Upper lobe of right lung (tissue), 1 donor: Measurements from ENCODE around the gene LDLRAD3. TPM values are rescaled to one million over a fixed set of nuclear protein-coding genes. Genes with fewer than 3 reads are reported as not detected.

Experiments
- ATAC-seq: fragments of 200-7000 bp; cut with Tn5 transposase; one replicate; pipeline ENCODE4 v1.9.1; 2020; ENCODE audit warnings: mild to moderate bottlenecking, moderate library complexity
- DNase-seq: peaks from one replicate; pipeline ENCODE4 v3.0.0-alpha.2; 2020
- H3K27ac ChIP-seq: fragments of 200-600 bp; one replicate; pipeline ENCODE4 v1.8.0; 2022
- H3K27me3 ChIP-seq: fragments of 200-600 bp; one replicate; pipeline ENCODE4 v1.8.0; 2022; ENCODE audit warnings: mild to moderate bottlenecking
- H3K36me3 ChIP-seq: fragments of 200-600 bp; one replicate; pipeline ENCODE4 v1.8.0; 2022
- H3K4me1 ChIP-seq: fragments of 200-600 bp; one replicate; pipeline ENCODE4 v1.8.0; 2022
- H3K4me3 ChIP-seq: fragments of 200-600 bp; one replicate; pipeline ENCODE4 v1.8.0; 2022; ENCODE audit warnings: mild to moderate bottlenecking
- H3K9me3 ChIP-seq: fragments of 200-600 bp; one replicate; pipeline ENCODE4 v1.8.0; 2022
- CTCF ChIP-seq: fragments of 200-600 bp; IDR thresholded peaks from one replicate; pipeline ENCODE4 v1.8.0; 2022; ENCODE audit warnings: antibody characterized with exemption
- intact Hi-C: fragments of 100-400 bp; cut with DNase I; formaldehyde crosslinking; loops from one replicate; pipeline ENCODE4 v1.11.0; 2022
- total RNA-seq: library from RNA; stranded (reverse); fragmentation: NEBNext Ultra II Directional; extraction: Animal tissue kit (Norgen Biotek cat#: 25700); gene quantifications from one replicate; pipeline ENCODE4 v1.2.1, GENCODE V29; 2021
- donor health status: DM: no; HTN: yes; CAD: no; lungs with severe emphysema.

The LDLRAD3 gene
- total RNA-seq, 1 donor from 2014 or later = 7.9 TPM

- no peak for DNase-seq
- intact Hi-C loops = no loop called here
Measured at GRCh38 chr11:36033082-36033751, 89.4 kb downstream of the LDLRAD3 start.

GRCh38 chr11:36033936-36034335 lies 90.1 kb downstream of the LDLRAD3 start:
- ATAC-seq = no peak
- no peak overlapping the region for H3K4me3 ChIP-seq
- intact Hi-C loops = no loop called here

More at GRCh38 chr11:36033082-36033751, 89.4 kb downstream of the LDLRAD3 start:
- H3K27me3 ChIP-seq = no peaks in the 10 kb centered on the region
- no peak overlapping the region for H3K4me3 ChIP-seq
- no peaks in the 10 kb centered on the region for H3K36me3 ChIP-seq
- no peaks in the 10 kb centered on the region for H3K4me1 ChIP-seq
- no peak overlapping the region for H3K27ac ChIP-seq
- no peak for ATAC-seq
- no peak for TF ChIP-seq CTCF
- no peaks in the 10 kb centered on the region for H3K9me3 ChIP-seq

GRCh38 chr11:36034551-36035331 lies 90.9 kb downstream of the LDLRAD3 start:
- DNase-seq (no peak), ATAC-seq (no peak)
- intact Hi-C loops = no loop called here
- Histone ChIP-seq H3K27me3 (no peaks in the 10 kb centered on the region), H3K36me3 (no peaks in the 10 kb centered on the region), H3K9me3 (no peaks in the 10 kb centered on the region), H3K4me1 (no peaks in the 10 kb centered on the region), H3K4me3 (no peak overlapping the region), H3K27ac (no peak overlapping the region)
- no peak for TF ChIP-seq CTCF

More at GRCh38 chr11:36033936-36034335, 90.1 kb downstream of the LDLRAD3 start:
- no peaks in the 10 kb centered on the region for H3K9me3 ChIP-seq
- TF ChIP-seq CTCF = no peak
- no peak for DNase-seq
- no peak overlapping the region for H3K27ac ChIP-seq
- H3K27me3 ChIP-seq = no peaks in the 10 kb centered on the region
- H3K36me3 ChIP-seq = no peaks in the 10 kb centered on the region
- H3K4me1 ChIP-seq = no peaks in the 10 kb centered on the region

GRCh38 chr11:36035454-36035853 lies 91.6 kb downstream of the LDLRAD3 start:
- no peaks in the 10 kb centered on the region for H3K27me3 ChIP-seq
- intact Hi-C loops = no loop called here
- H3K4me3 ChIP-seq = no peak overlapping the region
- ATAC-seq (no peak), DNase-seq (no peak)
- no peak for TF ChIP-seq CTCF
- H3K9me3 ChIP-seq = no peaks in the 10 kb centered on the region
- H3K4me1 ChIP-seq = no peaks in the 10 kb centered on the region
- H3K36me3 ChIP-seq = no peaks in the 10 kb centered on the region
- no peak overlapping the region for H3K27ac ChIP-seq

- ATAC-seq (peak; percentile 18), DNase-seq (no peak)
- TF ChIP-seq CTCF = no peak
- no peak overlapping the region for H3K4me3 ChIP-seq
- H3K27ac ChIP-seq = no peak overlapping the region
- no peaks in the 10 kb centered on the region for H3K36me3 ChIP-seq
- no peaks in the 10 kb centered on the region for H3K9me3 ChIP-seq
- intact Hi-C loops = no loop called here
- no peaks in the 10 kb centered on the region for H3K27me3 ChIP-seq
- H3K4me1 ChIP-seq = no peaks in the 10 kb centered on the region
Measured at GRCh38 chr11:36035999-36036398, 92.1 kb downstream of the LDLRAD3 start.
